SU-DHL-6 (cell line): ENCODE results near the gene METTL24.

Source experiments
- H2AFZ ChIP-seq: fragments of 200-600 bp; sonication (generic); 2 replicates; pipeline ENCODE4 v1.6.1; 2014; ENCODE audit warnings: low read depth, mild to moderate bottlenecking, moderate library complexity, mixed read lengths, antibody characterized with exemption, low read length; ENCODE audit not compliant: severe bottlenecking
- H3F3A ChIP-seq: fragments of 200-600 bp; shearing (Covaris generic); 2 replicates; pipeline ENCODE4 v1.6.0; 2016; ENCODE audit warnings: antibody characterized with exemption, mild to moderate bottlenecking; ENCODE audit not compliant: insufficient read depth
- H3K27ac ChIP-seq: fragments of 200-600 bp; sonication (generic); 2 replicates; pipeline ENCODE4 v1.5.1; 2016; ENCODE audit warnings: low read depth, mild to moderate bottlenecking, low read length, moderate library complexity, mixed read lengths
- H3K27me3 ChIP-seq: fragments of 200-600 bp; sonication (generic), shearing (Covaris generic); 2 replicates; pipeline ENCODE4 v1.6.0; 2014; ENCODE audit warnings: mild to moderate bottlenecking, low read length
- H3K36me3 ChIP-seq: fragments of 200-600 bp; sonication (generic); 2 replicates; pipeline ENCODE4 v1.6.1; 2014; ENCODE audit warnings: mild to moderate bottlenecking, low read length, mixed read lengths
- H3K4me2 ChIP-seq: fragments of 300-600, 200-600 bp; shearing (Covaris generic), sonication (generic); 2 replicates; pipeline ENCODE4 v1.6.0; 2014; ENCODE audit warnings: low read length, low read depth, mild to moderate bottlenecking; ENCODE audit not compliant: poor library complexity, severe bottlenecking
- H3K4me3 ChIP-seq: fragments of 200-600 bp; sonication (generic); 2 replicates; pipeline ENCODE4 v1.5.1; 2014; ENCODE audit warnings: antibody characterized with exemption, low read length, mild to moderate bottlenecking, mixed read lengths; ENCODE audit not compliant: insufficient read depth, poor library complexity, severe bottlenecking
- H3K79me2 ChIP-seq: fragments of 200-600 bp; sonication (generic); 2 replicates; pipeline ENCODE4 v1.6.1; 2014; ENCODE audit warnings: mild to moderate bottlenecking, low read length, moderate library complexity; ENCODE audit not compliant: insufficient read depth
- H3K9ac ChIP-seq: fragments of 200-600 bp; sonication (generic); 2 replicates; pipeline ENCODE4 v1.7.0; 2014; ENCODE audit warnings: mild to moderate bottlenecking, low read length
- H3K9me2 ChIP-seq: fragments of 200-600 bp; sonication (generic); replicated peaks from 2 replicates; pipeline ENCODE4 v1.6.1; 2014; ENCODE audit warnings: low read length; ENCODE audit not compliant: insufficient read depth
- H3K9me3 ChIP-seq: fragments of 200-600 bp; sonication (generic); 2 replicates; pipeline ENCODE4 v1.6.1; 2014; ENCODE audit warnings: low read length, mixed read lengths; ENCODE audit not compliant: insufficient read depth
- H4K20me1 ChIP-seq: fragments of 200-600 bp; sonication (generic); 2 replicates; pipeline ENCODE4 v1.6.1; 2014; ENCODE audit warnings: low read depth, mild to moderate bottlenecking, antibody characterized with exemption, low read length, moderate library complexity, mixed read lengths
- CTCF ChIP-seq: fragments of 200-600 bp; sonication (generic); IDR thresholded peaks from one replicate; pipeline ENCODE4 v1.5.1; 2017; ENCODE audit warnings: antibody characterized with exemption, mild to moderate bottlenecking, low read length, moderate library complexity; ENCODE audit not compliant: insufficient read depth, poor library complexity, severe bottlenecking
- EZH2phosphoT487 ChIP-seq: fragments of 200-600 bp; sonication (generic), shearing (Covaris generic); conservative IDR thresholded peaks from 2 replicates; pipeline ENCODE4 v1.6.1; 2018; ENCODE audit warnings: mild to moderate bottlenecking, antibody characterized with exemption, low read length, moderate library complexity, mixed read lengths

METTL24 gene

GRCh38 chr6:110378552-110378951 is 20.4 kb upstream of the METTL24 start:
- H3K79me2 ChIP-seq = no peaks in the 10 kb centered on the region
- no peaks in the 10 kb centered on the region for H3K9me3 ChIP-seq
- no peaks in the 10 kb centered on the region for H3K36me3 ChIP-seq
- no peak overlapping the region for H3K27ac ChIP-seq
- no peaks in the 10 kb centered on the region for H3K9me2 ChIP-seq
- no peaks in the 10 kb centered on the region for H3K27me3 ChIP-seq
- no peaks in the 10 kb centered on the region for H4K20me1 ChIP-seq
- H3K9ac ChIP-seq = no peak overlapping the region
- TF ChIP-seq CTCF (no peak), EZH2phosphoT487 (no peak)
- no peak overlapping the region for H3K4me3 ChIP-seq
- no peak overlapping the region for H2AFZ ChIP-seq
- H3K4me2 ChIP-seq = no peak overlapping the region
- no peaks in the 10 kb centered on the region for H3F3A ChIP-seq

- no peak overlapping the region for H3K27ac ChIP-seq
- H3F3A ChIP-seq = no peaks in the 10 kb centered on the region
- H3K9me2 ChIP-seq = no peaks in the 10 kb centered on the region
- H3K9ac ChIP-seq = no peak overlapping the region
- H3K36me3 ChIP-seq = no peaks in the 10 kb centered on the region
- H3K4me2 ChIP-seq = no peak overlapping the region
- no peak overlapping the region for H3K4me3 ChIP-seq
- no peak overlapping the region for H2AFZ ChIP-seq
- TF ChIP-seq EZH2phosphoT487 (no peak), CTCF (no peak)
- H3K79me2 ChIP-seq = no peaks in the 10 kb centered on the region
- no peaks in the 10 kb centered on the region for H3K9me3 ChIP-seq
- H4K20me1 ChIP-seq = no peaks in the 10 kb centered on the region
- no peaks in the 10 kb centered on the region for H3K27me3 ChIP-seq
Measured at GRCh38 chr6:110369066-110369465, 10.9 kb upstream of the METTL24 start.

- Histone ChIP-seq H3F3A (no peaks in the 10 kb centered on the region), H3K79me2 (no peaks in the 10 kb centered on the region), H3K27ac (no peak overlapping the region), H3K9me3 (no peaks in the 10 kb centered on the region), H3K4me2 (no peak overlapping the region), H3K36me3 (no peaks in the 10 kb centered on the region), H4K20me1 (no peaks in the 10 kb centered on the region), H3K9ac (no peak overlapping the region), H3K9me2 (no peaks in the 10 kb centered on the region), H3K4me3 (no peak overlapping the region), H3K27me3 (no peaks in the 10 kb centered on the region), H2AFZ (no peak overlapping the region)
- no peak for TF ChIP-seq EZH2phosphoT487
- no peak for TF ChIP-seq CTCF
Measured at GRCh38 chr6:110368284-110368683, 10.1 kb upstream of the METTL24 start.
